Measurements from ENCODE around the gene CNNM2.

CNNM2 gene

DNA sequence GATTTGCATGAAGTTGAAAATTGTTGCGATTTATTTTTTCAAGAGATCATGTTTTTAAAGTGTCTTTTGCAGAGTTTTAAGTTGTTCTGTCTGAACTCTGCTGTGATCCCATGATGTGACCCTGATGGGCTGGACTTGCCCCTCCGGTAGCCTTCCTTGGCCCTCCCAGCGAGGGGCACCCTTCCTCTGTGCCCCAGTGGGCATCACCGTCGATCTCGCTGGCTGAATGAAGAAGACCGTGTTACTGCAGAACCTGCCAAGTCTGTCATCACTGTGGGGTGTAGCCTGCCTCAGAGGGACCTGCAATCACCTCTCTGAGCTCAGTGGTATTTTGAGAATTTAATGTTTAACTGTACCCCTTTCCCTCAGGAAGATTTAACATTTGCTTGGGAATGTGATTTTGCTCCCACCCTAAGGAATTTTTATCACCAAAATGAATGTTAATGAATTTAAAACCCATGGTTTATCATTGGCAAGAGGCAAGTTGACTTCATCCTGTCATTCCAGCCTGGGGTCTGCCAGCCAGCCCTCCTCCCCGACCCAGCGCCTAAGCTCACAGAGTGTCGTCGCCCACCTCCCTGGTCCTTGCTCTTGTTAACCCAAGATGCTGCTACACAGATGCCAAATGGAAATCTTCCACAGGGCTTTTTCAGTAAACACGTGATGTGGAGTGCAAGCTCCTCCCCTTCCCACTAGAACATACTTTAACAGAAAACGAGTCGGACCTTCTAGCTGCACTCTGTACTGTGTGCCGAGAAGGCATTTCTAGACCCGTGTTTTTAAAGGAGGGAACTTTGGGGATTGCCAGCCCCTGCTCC is 159.6 kb downstream of the CNNM2 start:
- DNase-seq = no peak

DNA sequence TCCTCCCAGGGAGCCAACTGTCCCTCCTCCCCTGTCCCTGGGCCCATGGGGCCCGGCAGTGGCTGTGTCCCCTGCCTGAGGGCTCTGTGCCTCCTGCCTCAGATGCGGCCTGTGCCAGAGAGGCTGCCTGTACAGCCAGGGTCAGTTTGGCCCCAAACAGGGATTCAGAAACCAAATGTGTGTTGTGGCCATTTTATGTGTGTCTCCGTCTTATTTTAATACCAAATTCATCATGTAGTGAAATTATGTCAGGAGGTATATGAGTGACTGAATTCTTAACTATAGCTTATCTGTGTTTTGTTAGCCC is 160.2 kb downstream of the CNNM2 start:
- no peak for DNase-seq

DNA sequence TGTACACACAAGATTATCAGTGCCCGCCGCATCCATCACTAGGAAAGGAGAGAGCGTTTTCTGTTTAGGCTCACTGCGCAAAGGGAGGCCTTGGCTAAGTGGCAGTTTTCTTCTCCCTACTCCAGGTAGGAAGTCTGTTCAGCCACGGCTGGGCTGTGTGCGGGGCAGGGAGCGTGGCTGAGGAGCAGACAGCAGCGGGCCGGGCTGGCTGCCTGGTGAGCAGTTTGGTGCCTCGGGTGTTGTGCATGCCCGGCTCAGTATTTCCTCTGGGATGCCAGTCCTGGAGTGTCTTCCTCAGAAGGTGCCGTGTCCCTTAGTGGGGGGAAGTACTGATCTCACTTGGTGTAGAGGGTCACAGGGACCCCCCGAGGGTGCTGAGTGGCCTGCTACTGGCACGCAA is 160.6 kb downstream of the CNNM2 start:
- no peak for DNase-seq

DNA sequence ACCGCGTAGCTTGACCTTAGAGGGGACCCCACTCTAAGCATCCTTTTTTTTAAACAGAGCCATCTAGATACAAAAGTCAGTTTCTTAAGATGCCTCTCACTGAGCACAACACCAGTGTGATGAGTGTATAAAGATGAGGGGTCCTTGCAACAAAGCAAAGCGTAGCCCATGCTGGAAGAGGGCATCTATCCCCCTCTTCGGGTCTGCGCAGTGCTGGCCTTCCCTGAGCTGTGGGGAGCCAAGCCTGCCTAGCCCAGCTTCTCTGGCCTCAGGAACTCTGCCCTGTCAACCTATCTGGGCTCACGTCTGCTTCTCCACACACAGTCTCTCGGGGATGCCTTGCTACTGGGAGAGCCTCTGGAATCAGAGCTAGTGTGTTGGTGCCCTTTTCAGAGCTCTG is 161.0 kb downstream of the CNNM2 start:
- DNase-seq = no peak

DNA sequence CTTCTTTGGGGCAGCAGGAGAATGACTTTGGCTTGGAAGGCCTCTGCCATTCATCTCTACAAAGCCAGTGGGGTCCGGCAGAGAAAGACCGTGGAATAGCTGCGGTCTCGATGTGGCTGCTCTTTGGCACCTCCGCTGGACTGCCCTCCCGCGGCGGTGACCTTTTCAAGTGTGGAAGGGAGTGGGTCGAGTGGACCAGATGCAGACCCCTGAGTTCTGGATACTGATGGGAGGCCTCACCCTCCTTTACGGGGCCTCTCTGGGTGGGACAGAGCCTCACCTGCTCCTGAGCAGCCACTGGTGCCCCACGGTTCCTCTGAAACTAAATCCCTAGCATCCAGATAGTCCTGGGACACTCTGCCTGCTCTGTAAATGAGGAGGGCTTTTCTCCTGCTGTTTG is 161.9 kb downstream of the CNNM2 start:
- DNase-seq = no peak

DNA sequence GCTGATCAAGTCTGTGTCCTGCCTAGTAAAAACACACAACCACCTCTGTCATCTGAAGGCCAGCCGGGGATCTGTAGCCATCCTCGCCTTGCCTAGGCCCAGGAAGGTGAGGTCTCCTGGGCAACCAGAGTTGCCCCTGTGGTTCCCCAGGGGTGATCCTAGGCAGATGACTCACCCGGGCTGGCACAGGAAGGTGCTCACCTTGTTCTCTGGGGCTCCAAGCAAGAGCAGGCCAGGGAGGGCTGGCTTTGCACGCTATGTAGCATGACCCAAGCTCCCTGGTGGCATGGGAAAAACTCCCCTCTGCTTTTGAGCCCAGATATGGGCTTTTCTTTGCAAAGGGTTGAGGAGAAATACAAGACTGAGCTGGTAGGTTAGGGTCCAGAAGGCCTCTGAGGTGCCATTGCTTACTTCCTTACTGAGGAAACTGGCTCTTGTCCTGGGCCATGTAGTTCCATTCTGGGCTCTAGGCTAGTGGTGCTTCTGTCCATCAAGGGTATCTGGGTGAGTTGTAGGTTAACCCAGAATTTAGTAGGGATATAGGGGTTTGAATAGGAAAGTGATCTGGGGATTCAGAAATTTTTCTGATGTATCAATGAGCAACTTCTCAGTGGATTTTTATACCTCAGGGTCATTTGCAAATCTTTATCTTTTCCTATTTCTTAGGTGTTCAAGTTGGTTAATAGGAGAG is 162.9 kb downstream of the CNNM2 start:
- DNase-seq = no peak

DNA sequence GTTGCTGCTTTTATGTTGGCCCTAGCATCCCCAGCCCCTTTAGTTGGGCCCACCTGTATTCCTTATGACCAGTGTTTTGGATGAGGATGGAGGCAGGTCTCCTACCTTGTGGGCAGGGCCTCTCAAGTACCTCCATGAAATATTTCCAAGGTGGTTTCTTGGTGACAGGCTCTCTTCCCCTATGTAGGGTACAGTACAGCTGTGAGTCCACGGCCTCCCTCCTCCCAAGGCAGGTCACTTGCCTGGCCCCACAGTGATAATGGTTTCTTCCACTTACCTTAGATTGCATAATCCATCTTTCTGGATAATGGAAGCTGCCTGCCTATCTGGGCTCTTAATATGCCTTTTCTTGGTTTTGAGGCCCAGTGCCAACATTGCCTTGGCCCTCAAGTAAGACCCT is 164.6 kb downstream of the CNNM2 start:
- no peak for DNase-seq

DNA sequence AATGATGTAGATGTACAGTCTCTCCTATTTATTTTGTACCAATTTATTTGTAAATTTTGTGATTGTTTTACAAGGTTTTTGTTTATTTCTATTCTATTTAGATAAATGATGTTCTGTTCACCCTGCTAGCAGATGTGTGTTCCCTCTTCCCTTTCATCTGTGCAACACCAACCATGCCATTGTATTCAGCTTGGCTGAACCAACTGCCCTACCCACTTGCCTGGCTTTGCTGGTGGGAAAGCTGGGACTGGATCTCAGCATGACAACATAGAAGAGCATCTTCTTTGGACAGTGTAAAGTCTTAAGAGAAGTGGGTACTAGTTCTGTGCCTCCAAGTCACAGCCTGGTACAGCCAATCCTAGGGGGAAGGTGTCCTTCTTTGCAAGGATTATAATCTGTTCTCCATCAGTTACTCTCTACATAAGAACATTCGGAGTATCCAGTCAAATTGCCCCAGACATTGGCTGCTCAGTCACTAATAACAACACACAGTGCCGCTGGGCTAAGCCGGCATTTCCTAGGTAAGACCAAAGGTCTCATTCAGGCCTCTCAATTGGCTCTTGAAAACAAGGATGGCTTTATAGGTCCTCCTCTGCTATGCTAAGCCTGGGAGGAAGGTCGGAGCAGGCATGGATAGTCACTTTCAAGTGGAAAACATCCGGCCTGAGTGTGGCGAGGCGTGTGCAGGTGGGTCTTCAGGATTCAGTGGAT is 165.3 kb downstream of the CNNM2 start:
- no peak for DNase-seq

DNA sequence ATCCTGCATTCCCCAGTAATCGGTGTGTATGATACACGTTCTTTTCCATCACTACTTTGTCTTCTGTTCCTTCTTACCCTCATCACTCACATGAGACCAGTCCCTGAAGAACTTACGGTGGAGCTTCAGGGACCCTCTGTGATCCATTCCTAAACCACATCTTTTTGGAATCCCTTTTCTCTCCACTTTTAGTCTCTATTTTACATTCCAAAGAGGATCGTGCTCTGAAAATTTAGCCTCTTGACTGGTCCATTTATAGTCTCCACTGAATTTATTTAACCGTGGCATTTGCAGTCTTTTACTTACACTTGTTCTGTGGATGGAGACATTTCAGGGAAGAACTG is 165.9 kb downstream of the CNNM2 start:
- DNase-seq = no peak

DNA sequence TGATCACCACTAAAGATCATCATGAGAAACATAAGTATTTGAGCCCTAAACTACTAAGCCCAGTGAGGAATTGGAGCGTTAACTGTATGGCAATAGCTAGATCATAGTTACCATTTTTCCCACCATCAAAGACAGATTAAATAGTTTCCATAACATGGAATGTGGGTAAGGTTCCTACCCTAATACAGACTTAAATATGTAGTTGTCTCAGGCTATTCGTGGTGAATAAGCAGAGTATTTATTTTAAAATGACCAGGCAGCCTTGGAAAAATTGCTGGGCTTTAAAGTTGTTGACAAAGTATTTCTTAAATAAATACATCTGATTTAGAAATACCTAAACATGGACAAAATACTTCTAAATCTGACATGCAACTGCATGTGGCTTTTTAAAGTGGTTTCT is 168.2 kb downstream of the CNNM2 start:
- no peak for DNase-seq

DNA sequence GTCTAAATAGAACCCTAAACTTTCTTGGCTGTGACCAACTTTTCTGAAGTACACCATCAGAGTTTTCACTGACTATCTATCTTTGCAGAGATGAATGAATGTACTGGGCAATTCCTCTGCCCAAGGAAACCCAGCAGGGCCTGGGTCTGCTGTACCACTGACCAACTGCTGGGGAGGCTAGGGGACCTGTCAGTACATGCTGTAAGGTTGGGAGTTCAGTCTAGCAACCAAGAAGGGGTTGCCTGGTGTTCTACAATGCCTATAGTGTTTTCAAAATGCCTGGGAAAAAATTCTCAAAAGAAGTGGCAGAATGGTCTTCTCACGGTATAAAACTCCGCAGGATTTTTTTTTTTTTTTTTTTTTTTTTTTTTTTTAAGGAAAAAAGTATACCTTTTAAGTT is 168.7 kb downstream of the CNNM2 start:
- DNase-seq = no peak

DNA sequence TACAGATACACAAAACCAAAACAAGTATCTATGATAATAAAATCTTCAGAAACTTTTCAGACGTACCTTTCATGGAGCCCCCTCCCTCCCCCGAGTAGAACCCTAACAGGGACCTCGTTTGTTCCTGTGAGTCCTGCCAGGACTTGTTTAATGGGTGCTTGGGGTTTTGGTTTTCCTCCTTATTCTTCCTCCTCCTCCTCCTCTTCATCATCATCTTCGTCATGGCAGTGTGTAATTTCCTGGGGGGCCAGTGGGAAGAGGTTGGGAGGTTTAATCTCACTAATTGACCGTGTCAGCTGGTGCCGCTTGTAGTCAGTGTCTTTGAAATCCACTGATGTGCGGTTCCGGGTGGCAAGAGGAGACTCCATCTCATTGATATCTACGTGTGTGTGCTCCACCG is 171.4 kb downstream of the CNNM2 start:
- no peak for DNase-seq

DNA sequence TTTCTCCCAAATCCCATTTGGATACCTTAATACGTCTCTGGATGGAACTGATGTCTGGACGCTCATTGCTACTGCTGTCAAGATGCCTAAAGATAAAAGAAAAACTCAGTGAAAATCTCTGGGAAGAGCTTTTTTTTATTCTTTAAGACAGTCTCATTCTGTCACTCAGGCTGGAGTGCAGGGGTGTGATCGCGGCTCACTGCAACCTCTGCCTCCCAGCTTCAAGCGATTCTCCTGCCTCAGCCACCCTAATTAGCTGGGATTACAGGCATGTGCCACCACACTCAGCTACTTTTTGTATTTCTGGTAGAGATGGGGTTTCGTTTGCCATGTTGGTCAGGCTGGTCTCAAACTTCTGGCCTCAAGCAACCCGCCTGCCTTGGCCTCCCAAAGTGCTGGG is 172.8 kb downstream of the CNNM2 start:
- DNase-seq = no peak

DNA sequence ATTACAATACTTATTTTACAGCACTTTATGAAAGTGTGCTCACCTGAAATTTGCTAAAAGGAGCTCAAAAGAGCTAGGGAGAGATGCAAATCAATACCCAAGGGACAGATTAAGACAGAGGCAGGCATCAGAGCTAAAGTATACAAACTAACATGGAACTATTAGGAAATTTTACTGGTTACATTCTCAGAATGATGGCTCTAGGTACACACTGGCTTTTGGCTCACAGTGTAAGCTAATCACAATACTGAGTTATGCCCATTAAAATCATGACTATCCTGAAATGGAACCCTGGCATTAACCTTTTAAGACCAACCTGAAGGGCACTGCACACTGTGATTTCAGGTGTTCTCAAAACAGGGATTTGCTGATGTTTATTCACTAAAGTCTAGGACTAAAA is 176.9 kb downstream of the CNNM2 start:
- DNase-seq = no peak

DNA sequence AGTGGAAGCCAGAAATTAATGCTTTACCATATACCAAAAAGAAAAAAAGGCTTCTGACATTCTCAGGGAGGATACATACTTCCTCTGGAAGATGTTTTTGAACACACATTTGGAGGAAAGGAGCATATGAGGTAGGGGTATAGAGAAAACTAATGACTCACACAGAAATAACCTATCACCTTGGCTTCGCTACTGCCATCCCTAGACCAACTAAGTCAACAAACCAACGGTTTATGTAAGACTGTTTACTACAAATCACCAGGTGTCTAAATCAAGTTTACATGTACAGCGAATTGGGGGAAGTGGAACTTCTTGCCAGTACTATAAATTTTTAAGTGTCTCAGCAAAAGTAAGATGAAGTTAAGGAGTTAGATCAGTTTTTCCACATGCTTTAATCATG is 178.0 kb downstream of the CNNM2 start:
- DNase-seq = no peak

DNA sequence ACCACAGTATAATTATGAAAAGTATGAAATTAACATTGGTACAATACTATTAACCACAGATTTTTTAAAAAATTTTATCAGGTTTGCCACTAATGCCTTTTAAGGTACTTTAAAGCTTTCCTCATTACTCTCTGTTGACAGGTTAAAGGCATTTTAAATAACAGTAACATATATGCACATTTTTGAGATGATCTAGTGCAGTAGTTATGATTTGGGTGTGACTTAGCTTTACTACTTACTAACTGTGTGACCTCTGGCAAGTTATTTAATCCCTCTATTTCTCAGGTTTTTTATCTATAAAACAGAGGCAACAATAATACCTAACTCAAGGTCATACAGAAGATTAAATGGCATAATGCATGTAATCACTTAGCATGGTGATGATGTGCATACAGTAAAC is 180.1 kb downstream of the CNNM2 start:
- DNase-seq = no peak

DNA sequence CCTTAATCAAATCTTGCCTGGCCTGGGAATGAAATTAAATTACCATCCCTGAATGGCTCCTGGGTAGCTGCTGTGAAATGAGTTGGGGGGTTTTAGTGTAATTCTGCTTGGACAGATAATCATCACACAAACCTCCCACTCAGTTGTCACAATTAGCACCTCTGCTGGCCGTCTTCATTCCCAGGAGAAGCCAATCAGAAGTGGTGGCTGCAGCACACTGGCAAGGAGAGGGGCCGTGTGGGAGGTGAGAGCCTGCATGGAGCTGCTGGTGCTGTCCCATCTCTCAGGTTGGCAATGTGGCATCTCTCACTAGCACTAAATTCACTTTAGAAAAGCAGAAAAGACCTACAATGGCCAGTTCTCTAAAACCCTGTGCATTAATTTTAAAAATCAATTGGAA is 182.5 kb downstream of the CNNM2 start:
- DNase-seq = no peak

DNA sequence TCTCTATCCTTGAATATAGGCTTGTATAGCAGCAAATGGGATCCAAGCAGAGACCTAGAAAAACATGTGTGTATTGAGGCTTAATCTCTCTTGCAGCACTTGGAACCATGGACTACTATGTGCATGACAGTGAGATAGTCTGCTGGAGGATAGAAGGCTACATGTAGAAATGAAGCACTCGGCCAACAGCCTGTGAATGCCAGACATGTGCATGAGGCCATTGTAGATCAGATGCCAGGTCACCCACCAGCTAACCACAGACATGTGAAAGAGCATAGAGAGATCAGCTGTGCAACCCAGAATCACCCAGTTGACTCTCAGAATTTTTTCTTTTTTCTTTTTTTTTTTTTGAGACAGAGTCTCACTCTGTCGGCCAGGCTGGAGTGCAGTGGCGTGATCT is 184.1 kb downstream of the CNNM2 start:
- no peak for DNase-seq

DNA sequence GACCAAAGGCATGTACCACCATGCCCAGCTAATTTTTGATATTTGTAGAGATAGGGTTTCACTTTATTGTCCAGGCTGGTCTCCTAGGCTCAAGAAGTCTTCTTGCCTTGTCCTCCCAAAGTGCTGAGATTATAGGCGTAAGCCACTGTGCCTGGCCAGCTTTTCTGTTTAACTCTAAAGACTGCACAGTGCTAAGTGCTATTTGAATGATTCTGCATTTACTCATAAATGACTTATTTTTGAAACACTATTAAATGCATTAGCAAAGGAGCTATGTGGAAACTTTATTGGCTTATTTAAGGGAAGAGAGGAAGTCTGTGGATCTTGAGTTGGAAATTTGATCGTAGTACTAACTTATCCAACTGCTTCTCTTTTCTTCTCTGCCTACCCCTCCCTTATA is 185.9 kb downstream of the CNNM2 start:
- no peak for DNase-seq

DNA sequence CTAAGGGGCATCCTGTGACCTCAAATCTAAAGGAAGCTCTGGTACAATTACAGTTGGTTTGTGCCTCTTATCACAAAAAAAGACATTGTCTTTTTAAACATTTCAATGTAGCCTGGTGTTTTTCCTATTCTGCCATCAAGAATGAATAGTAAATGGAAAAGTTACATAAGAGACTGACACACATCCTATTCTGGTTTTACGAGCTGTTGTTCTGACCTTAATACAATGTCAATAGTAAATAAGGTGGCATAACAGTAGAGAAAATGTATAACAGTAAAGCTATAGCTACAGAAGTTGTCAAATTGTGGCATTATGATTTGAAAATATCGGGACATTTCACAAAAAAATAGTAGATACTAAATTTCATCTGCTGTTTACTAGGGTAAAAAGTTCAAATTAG is 186.6 kb downstream of the CNNM2 start:
- no peak for DNase-seq

DNA sequence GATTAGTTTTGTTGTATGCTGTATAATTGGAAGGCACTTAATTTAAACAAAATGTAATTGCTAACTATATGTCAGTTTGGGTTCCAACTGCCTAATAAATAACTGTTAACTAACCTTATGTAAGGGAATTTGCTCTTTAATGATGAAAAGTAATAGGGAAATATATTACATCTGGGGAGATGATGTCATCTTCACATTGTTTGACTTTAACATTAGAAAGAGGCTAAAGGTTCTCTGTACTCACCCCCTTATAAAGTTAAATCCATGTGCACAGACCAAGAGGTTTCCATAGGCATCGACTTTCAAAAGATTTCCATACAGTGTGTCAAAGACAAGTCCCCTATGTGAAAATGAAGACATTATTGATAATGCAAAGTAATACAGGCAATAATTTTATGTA is 187.4 kb downstream of the CNNM2 start:
- no peak for DNase-seq

DNA sequence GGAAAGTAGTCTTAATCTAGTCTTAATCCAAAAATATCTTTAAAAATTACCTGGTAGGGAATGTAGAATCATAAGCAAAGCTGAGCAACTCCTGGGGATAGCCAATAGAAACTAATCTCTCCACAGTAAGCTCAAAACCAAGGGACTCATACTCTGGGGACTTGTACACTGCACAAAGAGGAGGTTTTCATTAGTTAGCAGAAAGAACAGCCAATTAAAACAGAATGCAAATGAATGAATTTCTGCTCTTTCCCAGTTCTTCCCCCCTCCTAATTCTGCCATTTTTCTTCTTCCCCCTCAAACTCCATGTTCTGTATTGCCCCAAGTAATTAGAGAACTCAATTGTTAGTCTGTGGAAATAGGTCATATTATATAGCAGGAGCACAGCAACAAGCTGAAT is 188.4 kb downstream of the CNNM2 start:
- DNase-seq = no peak

DNA sequence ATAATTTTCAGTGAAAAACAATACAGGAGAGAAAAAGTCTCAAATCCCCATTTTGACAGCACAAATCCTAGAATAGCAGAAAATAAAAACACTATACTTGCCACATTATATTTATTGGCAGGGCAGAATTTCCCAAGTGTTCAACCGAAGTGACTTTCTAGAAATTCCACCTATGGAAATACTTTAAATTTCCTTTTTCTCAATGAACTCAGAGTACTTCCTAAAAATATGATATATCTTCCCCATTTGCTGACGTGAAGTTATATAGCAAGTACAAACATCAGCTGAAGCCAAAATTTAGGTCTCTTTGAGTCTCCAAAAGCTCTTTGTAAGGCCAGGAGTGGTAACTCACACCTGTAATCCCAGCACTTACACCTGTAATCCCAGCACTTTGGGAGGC is 191.7 kb downstream of the CNNM2 start:
- no peak for DNase-seq

DNA sequence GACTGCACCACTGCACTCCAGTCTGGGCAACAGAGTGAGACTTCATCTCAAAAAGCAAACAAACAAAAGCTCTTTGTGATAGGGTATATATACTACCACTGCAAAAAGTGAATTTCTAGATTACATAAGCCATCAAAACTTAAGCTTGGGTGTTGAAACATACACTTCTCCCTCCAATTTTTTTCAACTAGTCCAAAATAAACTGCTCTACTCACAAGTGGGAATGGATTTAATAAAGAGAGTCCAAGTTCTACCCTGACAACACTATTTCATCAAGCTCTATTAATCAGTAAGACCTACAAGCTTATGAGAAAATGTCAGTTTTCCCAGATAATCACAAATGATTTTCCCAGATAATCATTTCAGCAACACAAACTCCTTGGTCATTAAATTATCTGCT is 192.3 kb downstream of the CNNM2 start:
- DNase-seq = no peak

Measured in activated gamma-delta T cell (primary cell).